H1 (cell line): ENCODE results near the gene DYSF. TPM values are rescaled to one million over a fixed set of nuclear protein-coding genes. Genes with fewer than 3 reads are reported as not detected.

Source experiments
- CTCF ChIA-PET: fragments of 300-600 bp; sonication (Branson Sonifier 250); formaldehyde crosslinking; loops from one replicate; lab custom pipeline; 2021; ENCODE audit not compliant: partially characterized antibody; lab: Charles Lee
- POLR2A ChIA-PET: fragments of 300-600 bp; sonication (Branson Sonifier 250); formaldehyde crosslinking; loops from one replicate; lab custom pipeline; 2021; ENCODE audit warnings: inconsistent platforms; ENCODE audit not compliant: partially characterized antibody; lab: Charles Lee
- DNase-seq, 2 experiments: peaks; one replicate each; pipeline versions ENCODE4 v3.0.0 to v3.0.0-alpha.2; 2010 to 2022; ENCODE audit warnings: low spot score in 2 of 2, low read depth in 1 of 2, mixed read lengths in 1 of 2
- FAIRE-seq: peaks from 2 replicates; lab custom pipeline; 2011; peaks lifted over from hg19 to GRCh38; lab: Jason Lieb, UNC
- H2AFZ ChIP-seq: 2 replicates; pipeline ENCODE4 v1.8.1; 2012; ENCODE audit warnings: low read length, inconsistent platforms
- H2AK5ac ChIP-seq: 2 replicates; pipeline ENCODE4 v1.6.1; 2013; ENCODE audit warnings: low read depth, low read length
- H2BK120ac ChIP-seq: replicated peaks from 2 replicates; pipeline ENCODE3; 2013; ENCODE audit warnings: low read depth, low read length, inconsistent platforms
- H2BK12ac ChIP-seq: 2 replicates; pipeline ENCODE4 v1.6.1; 2013; ENCODE audit warnings: low read depth, low read length
- H2BK15ac ChIP-seq: 2 replicates; pipeline ENCODE4 v1.6.1; 2013; ENCODE audit warnings: low read length
- H2BK20ac ChIP-seq: 2 replicates; pipeline ENCODE4 v1.6.1; 2013; ENCODE audit warnings: low read length
- H2BK5ac ChIP-seq: 2 replicates; pipeline ENCODE4 v1.6.1; 2013; ENCODE audit warnings: low read depth, low read length
- H3K14ac ChIP-seq: 2 replicates; pipeline ENCODE4 v1.6.1; 2013; ENCODE audit warnings: inconsistent platforms; ENCODE audit not compliant: insufficient read length
- H3K18ac ChIP-seq: 2 replicates; pipeline ENCODE4 v1.6.1; 2013; ENCODE audit warnings: low read length; ENCODE audit errors: extremely low read depth
- H3K23ac ChIP-seq: 2 replicates; pipeline ENCODE4 v1.6.1; 2013; ENCODE audit warnings: inconsistent platforms; ENCODE audit not compliant: insufficient read length
- H3K23me2 ChIP-seq: 2 replicates; pipeline ENCODE4 v1.6.1; 2013; ENCODE audit warnings: low read depth, low read length
- H3K27ac ChIP-seq: 2 replicates; pipeline ENCODE4 v1.6.1; 2011; ENCODE audit warnings: low read depth, low read length, inconsistent platforms
- H3K27me3 ChIP-seq, 4 experiments: replicated peaks in 1 of 4; 1 replicate in 1 of 4; 2 replicates in 3 of 4; pipeline versions ENCODE4 v1.6.1 to v1.8.1; 2011 to 2013; ENCODE audit warnings: low read length in 3 of 4, mild to moderate bottlenecking in 3 of 4, inconsistent platforms in 2 of 4, mixed read lengths in 2 of 4, moderate library complexity in 1 of 4; ENCODE audit not compliant: control insufficient read depth in 3 of 4, insufficient read depth in 3 of 4; ENCODE audit errors: extremely low read depth in 1 of 4
- H3K36me3 ChIP-seq, 4 experiments: 2 replicates each; pipeline versions ENCODE4 v1.6.1 to v1.8.1; 2011 to 2013; ENCODE audit warnings: mild to moderate bottlenecking in 4 of 4, low read length in 3 of 4, moderate library complexity in 2 of 4, control low read depth in 1 of 4, inconsistent platforms in 1 of 4; ENCODE audit not compliant: insufficient read depth in 4 of 4, control insufficient read depth in 2 of 4
- H3K4ac ChIP-seq: replicated peaks from 2 replicates; pipeline ENCODE3; 2013; ENCODE audit warnings: low read length, low read depth, mixed read lengths, inconsistent platforms; ENCODE audit not compliant: insufficient read length
- H3K4me1 ChIP-seq, 4 experiments: replicated peaks in 1 of 4; 1 replicate in 1 of 4; 2 replicates in 3 of 4; pipeline versions ENCODE4 v1.6.1 to v1.8.1; 2011 to 2013; ENCODE audit warnings: low read length in 3 of 4, inconsistent platforms in 2 of 4, mixed read lengths in 1 of 4; ENCODE audit not compliant: insufficient read depth in 4 of 4, control insufficient read depth in 3 of 4
- H3K4me2 ChIP-seq, 2 experiments: 2 replicates each; pipeline versions ENCODE4 v1.6.1 to v1.8.1; 2011 to 2013; ENCODE audit warnings: low read depth in 2 of 2, low read length in 2 of 2, control low read depth in 1 of 2, inconsistent platforms in 1 of 2, mild to moderate bottlenecking in 1 of 2; ENCODE audit not compliant: insufficient read depth in 1 of 2
- H3K4me3 ChIP-seq, 4 experiments: fragments of 200-600, 300-600 bp in 1 of 4; sonication (generic), shearing (Covaris generic), sonication (Bioruptor Twin) in 1 of 4; 2 replicates each; pipeline versions ENCODE4 v1.5.1 to v1.8.1; 2011 to 2016; ENCODE audit warnings: low read length in 4 of 4, low read depth in 3 of 4, control low read depth in 2 of 4, inconsistent platforms in 2 of 4, mild to moderate bottlenecking in 2 of 4, mixed read lengths in 1 of 4, moderate library complexity in 1 of 4; ENCODE audit not compliant: insufficient read depth in 2 of 4; ENCODE audit errors: extremely low read depth in 1 of 4
- H3K56ac ChIP-seq: replicated peaks from 2 replicates; pipeline ENCODE3; 2013; ENCODE audit warnings: low read depth, mild to moderate bottlenecking, mixed read lengths, low read length, inconsistent platforms; ENCODE audit not compliant: insufficient read length
- H3K79me1 ChIP-seq: 2 replicates; pipeline ENCODE4 v1.6.1; 2013; ENCODE audit warnings: low read depth, low read length, control low read depth
- H3K79me2 ChIP-seq, 2 experiments: 2 replicates each; pipeline versions ENCODE4 v1.6.1 to v1.8.1; 2012 to 2013; ENCODE audit warnings: low read length in 2 of 2, mild to moderate bottlenecking in 2 of 2, inconsistent platforms in 1 of 2; ENCODE audit not compliant: insufficient read depth in 2 of 2, control insufficient read depth in 1 of 2
- H3K9ac ChIP-seq, 4 experiments: replicated peaks in 1 of 4; 1 replicate in 1 of 4; 2 replicates in 3 of 4; pipeline versions ENCODE4 v1.6.1 to v1.8.1; 2011 to 2013; ENCODE audit warnings: low read depth in 3 of 4, low read length in 3 of 4, control low read depth in 2 of 4, mild to moderate bottlenecking in 2 of 4, moderate library complexity in 2 of 4, inconsistent platforms in 1 of 4; ENCODE audit errors: extremely low read depth in 1 of 4
- H3K9me3 ChIP-seq, 2 experiments: 2 replicates each; pipeline versions ENCODE4 v1.6.1 to v1.8.1; 2012 to 2013; ENCODE audit warnings: mild to moderate bottlenecking in 2 of 2, moderate library complexity in 2 of 2, control low read depth in 1 of 2, inconsistent platforms in 1 of 2, low read depth in 1 of 2, low read length in 1 of 2, mixed read lengths in 1 of 2; ENCODE audit not compliant: insufficient read depth in 2 of 2
- H4K20me1 ChIP-seq, 2 experiments: replicated peaks in 1 of 2; 2 replicates each; pipeline versions ENCODE3 to v1.8.1; 2011 to 2013; ENCODE audit warnings: inconsistent platforms in 2 of 2, low read length in 2 of 2, mild to moderate bottlenecking in 1 of 2; ENCODE audit not compliant: insufficient read depth in 2 of 2, control insufficient read depth in 1 of 2
- H4K5ac ChIP-seq: 2 replicates; pipeline ENCODE4 v1.6.1; 2013; ENCODE audit warnings: low read length, low read depth, mixed read lengths, inconsistent platforms; ENCODE audit not compliant: insufficient read length
- H4K8ac ChIP-seq: 2 replicates; pipeline ENCODE4 v1.8.0; 2013; ENCODE audit warnings: mild to moderate bottlenecking, moderate library complexity, low read length, inconsistent platforms; ENCODE audit not compliant: insufficient read depth; ENCODE audit errors: extremely low read depth
- H4K91ac ChIP-seq: replicated peaks from 2 replicates; pipeline ENCODE3; 2013; ENCODE audit warnings: low read length, mixed read lengths, inconsistent platforms; ENCODE audit not compliant: insufficient read length
- RXRA ChIP-seq: IDR thresholded peaks from 2 replicates; pipeline ENCODE4 v1.6.1; 2011; ENCODE audit warnings: low read depth, mild to moderate bottlenecking, low read length, moderate library complexity; ENCODE audit not compliant: insufficient read depth
- SIN3A ChIP-seq, 2 experiments: IDR thresholded peaks in 1 of 2; conservative IDR thresholded peaks in 1 of 2; 2 replicates each; pipeline ENCODE4 v1.6.1; 2011 to 2012; ENCODE audit warnings: low read length in 2 of 2, improper control_type of control experiment in 1 of 2, low read depth in 1 of 2, mild to moderate bottlenecking in 1 of 2
- TCF12 ChIP-seq: IDR thresholded peaks from 2 replicates; pipeline ENCODE4 v1.6.1; 2011; ENCODE audit warnings: low read depth, mild to moderate bottlenecking, low read length
- WGBS, 2 experiments: shearing (Covaris generic) in 1 of 2; methylation state at CpG; one replicate each; pipeline versions ENCODE4 v1.1.6 to v1.1.7; 2013 to 2015; ENCODE audit warnings: low lambda C conversion rate in 2 of 2, mixed read lengths in 2 of 2, inconsistent platforms in 1 of 2, low coverage in 1 of 2, missing lambda C conversion rate in 1 of 2; ENCODE audit not compliant: insufficient replicate concordance in 2 of 2, insufficient coverage in 1 of 2, insufficient read length in 1 of 2; ENCODE audit errors: extremely low coverage in 1 of 2, missing lambda C conversion rate in 1 of 2; 5-methylcytosine and 5-hydroxymethylcytosine counted together
- polyA plus RNA-seq, 7 experiments: library from polyadenylated mRNA; depleted of rRNA in 3 of 7; stranded (reverse) in 5 of 7; unstranded in 2 of 7; fragments of >200 nt in 5 of 7; fragments of 200-250 nt in 2 of 7; gene quantifications; 1 replicate in 5 of 7; 2 replicates in 1 of 7; 4 replicates in 1 of 7; pipeline versions ENCODE4 v1.2.1 to v1.2.3, GENCODE V29; 2011 to 2013; ENCODE audit warnings: missing spikeins in 2 of 7, mixed read lengths in 2 of 7
- total RNA-seq: library from RNA; stranded (reverse); fragmentation: NEBNext Ultra II Directional; extraction: Animal tissue kit (Norgen Biotek cat#: 25700); gene quantifications from 2 replicates; pipeline ENCODE4 v1.2.1, GENCODE V29; 2021

DYSF gene
- total and polyA plus RNA-seq, 2 of the 8 experiments (the other 6 are each of a cell fraction or from before 2014, with no cell fraction given) = 5.8 to 7.1 TPM

DNA sequence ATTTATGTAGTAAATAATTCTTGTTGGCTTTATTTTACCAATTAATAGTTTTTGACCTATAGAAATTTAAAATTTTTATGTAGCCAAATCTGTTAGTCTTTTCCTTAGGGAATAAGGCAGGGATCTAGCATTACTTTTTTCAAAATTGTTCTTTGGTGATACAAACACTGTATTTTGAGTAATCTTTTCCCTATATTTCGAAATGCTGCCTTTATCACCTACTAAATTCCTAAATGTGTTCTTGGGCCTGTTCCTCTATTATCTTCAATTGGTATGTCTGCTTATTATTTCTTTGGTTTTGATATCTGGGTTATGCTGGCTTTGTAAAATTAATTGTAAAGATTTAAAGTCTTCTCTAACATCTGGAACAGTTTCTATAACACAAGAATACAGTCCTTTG is 87.5 kb downstream of the DYSF start:
- Histone ChIP-seq H3K23ac (no peak overlapping the region), H2BK12ac (no peak overlapping the region), H3K4ac (no peak overlapping the region), H3K27me3 (no peaks in the 10 kb centered on the region), H3K9me3 (peaks cover 5% of the 10 kb centered on the region in 2 experiments; a peak in 1 of 4 replicates), H2BK20ac (no peak overlapping the region), H2BK5ac (no peak overlapping the region)
- WGBS, 2 experiments = 96% methylated on average over 1 of the region's 1 CpG; no CpG with 5 or more reads in 1 of the 2 experiments
- TF ChIP-seq SIN3A (conservative IDR thresholded peaks at IDR 0.05 in 1 of 2, IDR thresholded peaks at IDR 0.05 in 1 of 2; ENCODE audit: low read depth in 1 of 2, low read length in 2 of 2) (no peak), TCF12 (no peak), RXRA (no peak)
- TF ChIP-seq, all 59 proteins: peak for 0
- no peak overlapping the region for H3K4me3 ChIP-seq
- H3K27ac ChIP-seq = no peak overlapping the region
- no peaks in the 10 kb centered on the region for H3K4me1 ChIP-seq
- no peak overlapping the region for H3K56ac ChIP-seq
- no peak overlapping the region for H3K14ac ChIP-seq
- no peaks in the 10 kb centered on the region for H3K36me3 ChIP-seq
- H3K79me1 ChIP-seq = no peaks in the 10 kb centered on the region
- FAIRE-seq (no peak), DNase-seq (no peak)
- H2BK15ac ChIP-seq = no peak overlapping the region
- no peak overlapping the region for H4K91ac ChIP-seq
- no peak overlapping the region for H3K18ac ChIP-seq
- no peak overlapping the region for H3K9ac ChIP-seq
- H2AFZ ChIP-seq = no peak overlapping the region
- peaks cover 0 to 2% of the 10 kb centered on the region in 2 experiments for H4K20me1 ChIP-seq
- no peak overlapping the region for H2BK120ac ChIP-seq
- H4K8ac ChIP-seq = no peak overlapping the region
- ChIA-PET CTCF (interaction anchor here (1.0 to 2.6 kb wide), 4 partner anchors 10 to 256 kb away, joined by 3 to 10 read pairs (median 4); no protein-coding TSS in a partner anchor), POLR2A (interaction anchor here (0.6 kb wide), 1 partner anchor 313 kb away, joined by 4 read pairs; no protein-coding TSS in a partner anchor)
- H2AK5ac ChIP-seq = no peak overlapping the region
- no peaks in the 10 kb centered on the region for H3K23me2 ChIP-seq
- H3K79me2 ChIP-seq = no peaks in the 10 kb centered on the region
- no peak overlapping the region for H4K5ac ChIP-seq
- no peak overlapping the region for H3K4me2 ChIP-seq
